RKO (cell line): ENCODE results near the gene SMARCAD1.
"Not testable (repeated sequence)": the region's sequence is repeated elsewhere in the genome, so short reads cannot be mapped to it uniquely, and the experiment has no call there.

ENCODE experiments used
- DNase-seq: peaks from one replicate; pipeline ENCODE4 v3.0.0-alpha.2; 2016; ENCODE audit warnings: low spot score

Gene SMARCAD1

DNA sequence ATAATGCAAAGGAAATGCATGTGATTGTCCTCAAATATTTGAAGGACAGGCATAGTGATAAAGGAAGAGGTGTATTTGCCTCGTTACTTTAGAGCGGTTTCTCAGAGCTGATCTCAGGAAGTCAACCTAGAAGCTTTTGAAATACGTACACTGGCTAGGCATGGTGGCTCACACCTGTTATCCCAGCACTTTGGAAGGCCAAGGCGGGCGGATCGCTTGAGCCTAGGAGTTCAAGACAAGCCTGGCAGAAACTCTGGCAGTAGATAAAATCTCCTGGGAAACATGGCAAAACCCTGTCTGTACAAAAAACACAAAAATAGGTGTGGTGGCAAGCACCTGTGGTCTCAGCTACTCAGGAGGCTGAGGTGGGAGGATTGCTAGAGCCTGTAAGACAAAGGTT, 24.9 kb downstream of the SMARCAD1 start:
- no peak for DNase-seq

DNA sequence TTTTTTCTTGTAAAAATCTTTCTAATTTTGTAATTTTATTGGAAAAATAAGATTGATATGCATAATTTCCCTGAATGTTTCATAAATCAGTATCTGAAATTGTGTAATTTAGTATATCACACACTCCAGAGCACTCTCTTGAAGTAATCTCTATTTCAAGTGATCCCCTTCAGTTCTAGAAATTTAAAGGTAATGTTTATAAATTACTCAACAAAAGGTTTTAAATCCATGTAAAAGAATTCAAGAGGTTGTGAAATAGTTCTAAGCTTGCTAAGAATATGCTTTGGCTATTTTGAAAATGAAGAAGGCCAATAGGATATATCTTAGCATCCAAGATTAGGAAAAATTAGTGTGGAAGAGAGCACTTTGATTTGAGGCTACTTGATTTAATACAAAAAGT, 28.2 kb downstream of the SMARCAD1 start:
- DNase-seq, result no peak

- DNase-seq, result no peak
Measured at GRCh38 chr4:94237271-94237670, 29.6 kb downstream of the SMARCAD1 start.

GRCh38 chr4:94238160-94238559, 30.5 kb downstream of the SMARCAD1 start:
- DNase-seq, result no peak

GRCh38 chr4:94240384-94240783, 32.7 kb downstream of the SMARCAD1 start:
- DNase-seq, result no peak

- DNase-seq, result no peak
Measured at GRCh38 chr4:94244087-94244828, 36.6 kb downstream of the SMARCAD1 start.

GRCh38 chr4:94244829-94245185, 37.1 kb downstream of the SMARCAD1 start:
- DNase-seq, result no peak

- no peak for DNase-seq
Measured at GRCh38 chr4:94251094-94251493, 43.4 kb downstream of the SMARCAD1 start.

GRCh38 chr4:94253036-94253435, 45.4 kb downstream of the SMARCAD1 start:
- DNase-seq, result no peak

- no peak for DNase-seq
Measured at GRCh38 chr4:94256144-94256783, 48.6 kb downstream of the SMARCAD1 start.

DNA sequence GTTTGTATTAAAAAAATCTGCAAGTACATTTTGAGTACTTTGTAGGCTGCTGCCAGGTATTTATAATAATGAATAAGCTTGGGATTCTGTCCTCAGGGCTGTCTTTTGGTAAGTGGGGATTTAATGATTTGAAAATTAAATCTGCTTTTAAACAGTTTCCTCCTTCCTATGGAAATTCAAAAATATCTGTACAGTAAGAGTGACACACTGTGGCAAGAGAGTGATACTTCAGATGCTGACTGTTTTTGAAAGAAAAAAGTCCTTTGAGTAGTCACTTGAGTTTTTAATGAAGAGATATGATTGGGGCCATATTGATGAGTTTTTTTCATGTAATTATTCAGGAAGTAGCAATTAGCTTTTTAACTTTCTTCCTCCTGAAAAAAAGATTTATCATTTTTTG, 49.2 kb downstream of the SMARCAD1 start:
- peak; percentile 10 for DNase-seq

- DNase-seq, result no peak
Measured at GRCh38 chr4:94262163-94263016, 54.7 kb downstream of the SMARCAD1 start.

DNA sequence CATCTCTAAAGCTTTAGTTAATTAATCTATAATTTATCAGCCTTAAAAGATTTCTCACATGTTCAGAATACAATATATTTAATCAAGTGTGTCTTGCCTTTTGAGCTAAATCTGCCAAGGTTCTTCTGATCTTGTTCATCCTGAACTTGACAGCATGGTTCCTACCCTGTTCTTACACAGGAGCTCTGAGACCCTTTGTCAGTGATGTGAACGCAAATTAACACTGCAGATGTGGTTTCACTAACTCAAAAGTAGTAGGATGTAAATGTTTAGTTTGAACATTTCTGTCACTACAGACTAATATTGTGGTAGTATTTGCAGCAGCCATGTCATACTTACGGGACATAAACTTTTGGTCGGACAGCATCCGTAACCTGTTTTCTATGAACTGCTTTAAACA, 59.4 kb downstream of the SMARCAD1 start:
- no peak for DNase-seq

DNA sequence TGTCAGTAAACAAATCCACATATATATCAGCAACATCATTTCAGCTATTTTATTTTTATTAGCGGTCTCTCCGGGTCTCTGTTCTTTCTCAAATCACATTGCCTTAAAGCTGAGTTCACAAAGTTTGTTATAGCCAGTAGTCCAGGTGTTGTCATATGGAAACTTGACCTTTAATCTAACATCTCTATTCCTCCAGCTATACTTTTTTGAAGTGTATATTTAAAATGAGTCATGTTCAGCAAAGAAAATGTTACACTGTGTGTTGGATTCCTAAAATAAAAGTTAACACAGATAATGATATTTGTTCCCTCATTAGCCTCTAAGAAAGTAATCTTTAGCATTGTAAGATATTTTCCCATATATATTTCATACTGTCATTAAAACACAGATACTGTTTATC, 63.6 kb downstream of the SMARCAD1 start:
- DNase-seq, result no peak

DNA sequence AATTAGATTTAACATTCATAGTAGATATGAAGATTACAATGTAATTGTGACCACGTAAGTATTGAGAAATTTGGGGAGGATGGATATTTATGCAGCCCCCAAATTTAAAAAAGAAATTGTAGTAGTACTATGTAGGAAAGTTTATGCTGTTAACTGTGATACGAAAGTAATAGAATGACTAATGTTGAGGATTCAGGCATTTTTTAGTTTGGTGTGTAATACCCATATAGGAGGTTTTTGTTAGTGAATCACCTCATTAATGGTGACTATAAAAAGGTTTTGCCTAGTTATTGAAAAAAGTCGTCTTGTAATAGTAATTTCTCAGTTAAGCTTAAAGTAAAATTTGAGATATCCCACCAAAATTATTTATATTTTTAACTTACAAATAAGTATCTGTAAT, 67.2 kb downstream of the SMARCAD1 start:
- DNase-seq, result peak; percentile 5

DNA sequence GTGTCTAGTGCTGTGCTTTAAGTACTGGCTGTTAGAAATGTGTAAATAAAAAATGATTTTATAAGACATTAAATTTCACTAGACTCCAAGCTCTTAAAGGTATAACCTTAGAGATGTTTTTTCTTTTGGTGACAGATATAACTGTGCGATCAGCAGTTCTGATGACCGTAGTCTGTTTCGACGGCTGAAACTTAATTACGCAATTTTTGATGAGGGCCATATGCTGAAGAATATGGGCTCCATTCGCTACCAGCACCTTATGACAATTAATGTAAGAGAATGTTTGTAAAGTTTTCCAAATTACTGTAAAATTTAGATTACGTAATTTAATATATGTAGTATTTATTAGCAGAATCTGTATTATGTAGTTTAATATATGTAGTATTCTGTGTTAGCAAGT, 68.5 kb downstream of the SMARCAD1 start:
- no peak for DNase-seq

DNA sequence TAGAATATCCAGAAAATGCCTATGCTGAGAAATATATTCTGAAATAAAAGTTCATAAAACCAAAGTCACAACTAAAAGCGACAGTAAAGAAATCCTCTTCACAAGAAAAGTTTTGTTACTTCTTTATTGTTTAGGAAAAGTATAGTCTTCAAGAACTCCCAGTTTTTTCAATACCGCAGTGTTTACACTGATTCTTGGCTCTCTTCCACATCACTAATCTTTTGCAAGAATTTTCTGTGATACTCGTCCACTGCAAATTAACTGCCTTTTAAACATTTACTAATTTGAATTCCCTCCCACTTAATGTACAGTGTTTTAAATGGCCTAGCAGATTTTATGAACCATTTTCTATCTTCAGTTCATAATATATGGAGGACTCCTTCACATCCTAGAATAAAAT, 69.9 kb downstream of the SMARCAD1 start:
- no peak for DNase-seq

DNA sequence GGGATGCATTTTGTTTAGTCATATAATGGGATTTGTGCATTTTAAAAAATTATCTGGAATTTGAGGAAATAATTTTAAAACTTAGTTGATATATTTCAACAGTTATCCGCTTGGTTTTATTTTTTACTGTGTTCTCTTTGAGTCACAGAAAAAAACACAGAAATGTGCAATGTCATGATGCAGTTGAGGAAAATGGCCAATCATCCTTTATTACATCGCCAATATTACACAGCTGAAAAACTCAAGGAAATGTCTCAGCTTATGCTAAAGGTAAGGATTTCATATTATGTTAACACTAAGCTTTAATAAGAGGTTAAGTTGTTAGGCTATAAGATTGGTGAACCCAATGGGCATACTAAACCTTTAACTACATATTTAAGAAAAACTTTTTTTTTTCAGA, 71.1 kb downstream of the SMARCAD1 start:
- DNase-seq, result no peak

DNA sequence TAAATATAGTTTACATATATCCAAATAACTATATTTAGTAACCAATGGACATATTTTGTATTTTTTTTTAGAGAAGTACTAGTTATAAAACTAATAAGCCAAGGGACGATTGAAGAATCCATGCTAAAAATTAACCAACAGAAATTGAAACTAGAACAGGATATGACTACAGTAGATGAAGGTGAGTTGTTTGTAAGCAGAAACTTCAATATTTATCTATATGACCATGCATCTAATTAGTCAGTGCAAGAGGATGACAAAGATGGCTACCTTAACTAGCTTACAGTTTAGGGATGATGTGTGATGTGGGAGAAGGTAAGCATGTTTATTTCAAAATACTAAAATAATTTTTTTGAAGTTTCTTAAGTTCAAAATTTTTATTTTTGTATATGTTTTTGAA, 77.2 kb downstream of the SMARCAD1 start:
- DNase-seq, result no peak

DNA sequence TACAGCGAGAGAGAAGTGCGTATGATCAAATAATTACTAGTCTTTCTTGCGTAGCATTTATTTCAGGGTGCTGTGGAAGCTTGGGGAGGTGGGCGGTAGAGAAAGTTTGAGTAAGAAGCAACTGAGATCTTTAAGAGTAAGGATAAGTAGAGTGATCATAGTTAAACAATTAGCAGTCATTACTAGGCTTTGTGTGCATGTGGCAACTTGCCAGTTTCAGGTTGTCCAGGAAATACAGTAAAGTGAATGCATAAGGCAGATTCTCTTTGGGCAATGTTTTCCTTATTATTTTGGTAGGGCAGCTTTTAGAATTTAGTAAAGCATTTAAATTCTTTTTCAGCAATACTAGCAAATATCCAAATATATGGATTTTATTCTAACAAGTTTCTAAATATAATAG, 78.0 kb downstream of the SMARCAD1 start:
- no peak for DNase-seq

DNA sequence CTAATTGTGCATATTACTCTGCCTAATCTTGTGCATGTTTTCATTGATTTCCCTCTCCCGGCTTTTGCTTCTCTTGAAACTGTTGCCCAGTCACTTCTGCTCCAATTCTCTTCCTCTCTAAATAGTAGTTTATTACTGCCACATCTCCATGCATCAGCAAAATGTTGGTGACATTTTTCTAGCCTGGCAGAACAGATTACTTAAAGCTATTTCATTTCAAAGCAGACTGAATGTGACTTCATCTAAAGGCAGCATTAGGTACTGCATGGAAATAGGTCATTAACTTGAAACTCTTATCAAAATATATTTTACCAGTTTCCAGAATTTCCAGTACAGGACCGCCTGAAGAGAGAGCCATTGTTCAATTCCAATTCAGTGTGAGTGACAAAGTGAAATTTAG, 82.6 kb downstream of the SMARCAD1 start:
- peak; percentile 2 for DNase-seq

GRCh38 chr4:94293981-94294380, 86.3 kb downstream of the SMARCAD1 start:
- DNase-seq, result not testable (repeated sequence)

DNA sequence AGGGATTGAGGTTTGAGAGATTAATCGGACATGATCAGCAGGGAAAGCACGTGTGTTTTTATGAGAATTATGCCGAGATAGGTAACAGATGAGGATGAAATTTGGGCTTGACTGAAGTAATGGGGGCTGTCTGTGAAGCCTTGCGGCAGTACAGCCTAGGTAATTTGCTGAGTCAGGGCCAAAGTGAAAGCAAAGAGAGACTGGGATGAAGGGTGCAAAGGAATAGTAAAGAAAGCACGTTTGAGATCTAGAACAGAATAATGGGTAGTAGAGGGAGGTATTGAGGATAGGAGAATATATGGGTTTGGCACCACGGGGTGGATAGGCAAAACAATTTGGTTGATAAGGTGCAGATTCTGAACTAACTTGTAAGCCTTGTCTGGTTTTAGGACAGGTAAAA, 87.8 kb downstream of the SMARCAD1 start:
- DNase-seq, result not testable (repeated sequence)
